ENCODE measurements around the gene MNS1.
"Not testable (repeated sequence)": the region's sequence is repeated elsewhere in the genome, so short reads cannot be mapped to it uniquely, and the experiment has no call there.

Gene MNS1

GRCh38 chr15:56454836-56455235, 10.1 kb downstream of the MNS1 start:
- no peak for DNase-seq (ENCODE audit: low read depth in 2 of 2, low spot score in 1 of 2)

- DNase-seq (ENCODE audit: low read depth in 2 of 2, low spot score in 1 of 2) = no peak
Measured at GRCh38 chr15:56445746-56446145, 19.2 kb downstream of the MNS1 start.

- no peak for DNase-seq (ENCODE audit: low read depth in 2 of 2, low spot score in 1 of 2)
Measured at GRCh38 chr15:56442354-56442753, 22.6 kb downstream of the MNS1 start.

GRCh38 chr15:56440214-56440770, 24.6 kb downstream of the MNS1 start:
- no peak for DNase-seq (ENCODE audit: low read depth in 2 of 2, low spot score in 1 of 2)

GRCh38 chr15:56432304-56432703, 32.6 kb downstream of the MNS1 start:
- no peak for DNase-seq (ENCODE audit: low read depth in 2 of 2, low spot score in 1 of 2)

- DNase-seq (ENCODE audit: low read depth in 2 of 2, low spot score in 1 of 2) = no peak
Measured at GRCh38 chr15:56428821-56429458, 36.0 kb downstream of the MNS1 start.

GRCh38 chr15:56425976-56426375, 39.0 kb downstream of the MNS1 start:
- DNase-seq (ENCODE audit: low read depth in 2 of 2, low spot score in 1 of 2) = no peak

GRCh38 chr15:56425276-56425675, 39.7 kb downstream of the MNS1 start:
- no peak for DNase-seq (ENCODE audit: low read depth in 2 of 2, low spot score in 1 of 2)

GRCh38 chr15:56413114-56413733, 51.7 kb downstream of the MNS1 start:
- not testable (repeated sequence) for DNase-seq (ENCODE audit: low read depth in 2 of 2, low spot score in 1 of 2)

- DNase-seq (ENCODE audit: low read depth in 2 of 2, low spot score in 1 of 2) = no peak
Measured at GRCh38 chr15:56411122-56411749, 53.7 kb downstream of the MNS1 start.

- DNase-seq (ENCODE audit: low read depth in 2 of 2, low spot score in 1 of 2) = no peak
Measured at GRCh38 chr15:56410721-56411120, 54.2 kb downstream of the MNS1 start.

- DNase-seq (ENCODE audit: low read depth in 2 of 2, low spot score in 1 of 2) = not testable (repeated sequence)
Measured at GRCh38 chr15:56399209-56399608, 65.7 kb downstream of the MNS1 start.

- DNase-seq (ENCODE audit: low read depth in 2 of 2, low spot score in 1 of 2) = not testable (repeated sequence)
Measured at GRCh38 chr15:56397325-56397724, 67.6 kb downstream of the MNS1 start.

GRCh38 chr15:56394909-56395308, 70.0 kb downstream of the MNS1 start:
- no peak for DNase-seq (ENCODE audit: low read depth in 2 of 2, low spot score in 1 of 2)

- DNase-seq (ENCODE audit: low read depth in 2 of 2, low spot score in 1 of 2) = no peak
Measured at GRCh38 chr15:56393277-56393676, 71.7 kb downstream of the MNS1 start.

- DNase-seq (ENCODE audit: low read depth in 2 of 2, low spot score in 1 of 2) = no peak
Measured at GRCh38 chr15:56390739-56391267, 74.1 kb downstream of the MNS1 start.

GRCh38 chr15:56385908-56386307, 79.0 kb downstream of the MNS1 start:
- DNase-seq (ENCODE audit: low read depth in 2 of 2, low spot score in 1 of 2) = no peak

- DNase-seq (ENCODE audit: low read depth in 2 of 2, low spot score in 1 of 2) = no peak
Measured at GRCh38 chr15:56383010-56383409, 81.9 kb downstream of the MNS1 start.

All from stimulated activated CD8-positive, alpha-beta memory T cell treated with anti-CD3 and anti-CD28 coated beads, Interleukin-4, amount 100 ng/mL, for 4 hours (primary cell).